Placental pericyte (primary cell): ENCODE results near the gene MED13. TPM values are rescaled to one million over a fixed set of nuclear protein-coding genes. Genes with fewer than 3 reads are reported as not detected.

Experiments
- total RNA-seq: library from RNA; depleted of rRNA; stranded (reverse); fragments of >200 nt; gene quantifications from 2 replicates; pipeline ENCODE4 v1.2.3, GENCODE V29; 2012

Gene MED13, protein sequence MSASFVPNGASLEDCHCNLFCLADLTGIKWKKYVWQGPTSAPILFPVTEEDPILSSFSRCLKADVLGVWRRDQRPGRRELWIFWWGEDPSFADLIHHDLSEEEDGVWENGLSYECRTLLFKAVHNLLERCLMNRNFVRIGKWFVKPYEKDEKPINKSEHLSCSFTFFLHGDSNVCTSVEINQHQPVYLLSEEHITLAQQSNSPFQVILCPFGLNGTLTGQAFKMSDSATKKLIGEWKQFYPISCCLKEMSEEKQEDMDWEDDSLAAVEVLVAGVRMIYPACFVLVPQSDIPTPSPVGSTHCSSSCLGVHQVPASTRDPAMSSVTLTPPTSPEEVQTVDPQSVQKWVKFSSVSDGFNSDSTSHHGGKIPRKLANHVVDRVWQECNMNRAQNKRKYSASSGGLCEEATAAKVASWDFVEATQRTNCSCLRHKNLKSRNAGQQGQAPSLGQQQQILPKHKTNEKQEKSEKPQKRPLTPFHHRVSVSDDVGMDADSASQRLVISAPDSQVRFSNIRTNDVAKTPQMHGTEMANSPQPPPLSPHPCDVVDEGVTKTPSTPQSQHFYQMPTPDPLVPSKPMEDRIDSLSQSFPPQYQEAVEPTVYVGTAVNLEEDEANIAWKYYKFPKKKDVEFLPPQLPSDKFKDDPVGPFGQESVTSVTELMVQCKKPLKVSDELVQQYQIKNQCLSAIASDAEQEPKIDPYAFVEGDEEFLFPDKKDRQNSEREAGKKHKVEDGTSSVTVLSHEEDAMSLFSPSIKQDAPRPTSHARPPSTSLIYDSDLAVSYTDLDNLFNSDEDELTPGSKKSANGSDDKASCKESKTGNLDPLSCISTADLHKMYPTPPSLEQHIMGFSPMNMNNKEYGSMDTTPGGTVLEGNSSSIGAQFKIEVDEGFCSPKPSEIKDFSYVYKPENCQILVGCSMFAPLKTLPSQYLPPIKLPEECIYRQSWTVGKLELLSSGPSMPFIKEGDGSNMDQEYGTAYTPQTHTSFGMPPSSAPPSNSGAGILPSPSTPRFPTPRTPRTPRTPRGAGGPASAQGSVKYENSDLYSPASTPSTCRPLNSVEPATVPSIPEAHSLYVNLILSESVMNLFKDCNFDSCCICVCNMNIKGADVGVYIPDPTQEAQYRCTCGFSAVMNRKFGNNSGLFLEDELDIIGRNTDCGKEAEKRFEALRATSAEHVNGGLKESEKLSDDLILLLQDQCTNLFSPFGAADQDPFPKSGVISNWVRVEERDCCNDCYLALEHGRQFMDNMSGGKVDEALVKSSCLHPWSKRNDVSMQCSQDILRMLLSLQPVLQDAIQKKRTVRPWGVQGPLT (N-terminal part only)
- 77.3 and 78.9 TPM in 2 replicates for total RNA-seq

GRCh38 chr17:62064791-62065563, at the start of gene MED13:
TSS of gene MED13 (minus strand) at chr17:62065278. CDS start at chr17:62065205, 73 bp downstream.

DNA sequence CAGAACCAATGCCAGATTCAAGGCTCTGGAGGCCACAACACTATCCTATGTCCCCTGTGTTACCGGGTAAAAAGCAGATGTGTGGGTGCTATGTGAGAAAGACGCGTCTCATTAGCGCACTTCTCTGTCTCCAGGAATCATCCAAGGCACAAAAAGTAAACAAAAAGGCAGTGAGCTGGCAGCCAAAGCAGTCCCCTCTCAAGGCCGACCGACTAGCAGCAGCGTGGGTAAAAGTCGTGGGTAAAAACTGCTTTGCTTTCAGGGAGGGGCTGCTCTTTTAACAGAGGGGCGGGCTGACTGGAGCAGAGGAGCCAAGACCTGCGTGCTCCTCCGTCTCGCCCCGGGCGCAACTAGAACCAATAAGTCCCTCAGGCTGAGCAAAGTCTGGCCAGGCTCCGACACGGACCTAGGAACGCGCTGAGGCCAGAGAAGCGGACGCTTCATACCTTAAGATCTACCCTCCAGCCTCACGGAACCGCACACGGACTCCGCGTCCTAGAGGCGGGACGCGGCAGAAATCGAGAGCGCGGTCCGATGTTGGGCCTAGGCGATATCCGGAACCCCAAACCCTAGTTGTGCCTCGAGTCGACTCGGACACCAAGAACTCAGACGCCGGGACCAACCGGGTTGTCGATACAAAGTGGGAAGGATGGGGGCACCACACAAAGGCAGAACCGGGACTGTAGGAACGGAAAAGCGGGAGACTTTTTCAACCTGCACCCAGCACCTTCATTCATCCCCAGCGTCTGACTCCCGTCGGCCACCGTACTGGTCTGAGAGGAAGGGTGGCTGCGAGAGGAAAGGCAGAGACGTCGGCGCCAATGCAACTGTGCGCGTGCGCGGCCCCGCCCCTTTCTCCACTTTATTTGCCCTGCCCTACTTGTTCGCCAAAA, 137.6 kb downstream of the MED13 start, which contains the start of gene INTS2:
Gene INTS2 (minus strand): TSS at position 775 of the 893 bp plus-strand sequence. CDS start 1,338 bp downstream, outside the sequence.

Other genes starting within 250 kb of the MED13 start
- gene BRIP1, start 201.8 kb downstream of the MED13 start, total RNA-seq = 0.88 and 27.6 TPM in 2 replicates
- gene INTS2, start 137.3 kb downstream of the MED13 start, total RNA-seq = 12.0 and 22.6 TPM in 2 replicates